GM12801 (cell line): ENCODE measurements around the gene TPST1.

Source experiments
- CTCF ChIP-seq: IDR thresholded peaks from one replicate; pipeline ENCODE4 v1.5.1; 2011; ENCODE audit warnings: control low read depth; ENCODE audit not compliant: insufficient read length; ENCODE audit errors: extremely low read depth

Gene TPST1

GRCh38 chr7:66211429-66211828, 6.3 kb downstream of the TPST1 start:
- TF ChIP-seq CTCF: no peak

- TF ChIP-seq CTCF: no peak
Measured at GRCh38 chr7:66213637-66214036, 8.5 kb downstream of the TPST1 start.

DNA sequence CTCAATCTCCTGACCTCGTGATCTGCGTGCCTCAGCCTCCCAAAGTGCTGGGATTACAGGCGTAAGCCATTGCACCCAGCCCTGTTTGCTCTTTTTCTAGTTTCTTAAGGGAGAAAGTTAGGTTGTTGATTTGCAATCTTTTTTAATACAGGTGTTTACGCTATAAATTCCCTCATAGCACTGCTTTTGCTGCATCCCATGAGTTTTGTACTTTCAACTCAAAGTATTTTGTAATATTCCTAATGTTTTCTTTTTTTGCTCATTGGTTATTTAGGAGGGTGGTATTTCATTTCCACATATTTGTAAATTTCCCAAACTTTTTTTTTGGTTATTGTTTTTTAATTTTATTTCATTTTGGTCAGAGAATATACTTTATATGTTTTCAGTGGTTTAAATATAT, 11.6 kb downstream of the TPST1 start:
- TF ChIP-seq CTCF: no peak

- TF ChIP-seq CTCF: no peak
Measured at GRCh38 chr7:66219805-66220204, 14.7 kb downstream of the TPST1 start.

DNA sequence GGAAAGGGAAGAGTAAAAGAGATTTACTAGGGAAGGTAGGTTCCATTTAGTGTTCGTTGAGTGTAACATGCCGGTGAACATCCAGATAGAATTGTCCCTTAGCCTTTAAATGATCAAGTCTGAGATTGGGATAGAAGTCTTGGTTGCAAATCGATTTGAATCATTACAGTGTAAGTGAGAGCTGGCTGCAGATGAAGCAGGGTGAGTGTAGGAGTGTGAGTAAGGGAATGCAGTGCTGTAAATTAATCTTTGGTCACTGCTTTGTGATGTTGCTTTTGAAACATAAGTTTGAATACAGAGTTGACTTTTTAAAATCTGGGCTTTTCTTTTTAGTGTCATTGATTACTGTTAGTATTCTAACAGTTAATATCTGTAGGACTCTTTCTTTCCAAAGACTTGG, 16.3 kb downstream of the TPST1 start:
- no peak for TF ChIP-seq CTCF

DNA sequence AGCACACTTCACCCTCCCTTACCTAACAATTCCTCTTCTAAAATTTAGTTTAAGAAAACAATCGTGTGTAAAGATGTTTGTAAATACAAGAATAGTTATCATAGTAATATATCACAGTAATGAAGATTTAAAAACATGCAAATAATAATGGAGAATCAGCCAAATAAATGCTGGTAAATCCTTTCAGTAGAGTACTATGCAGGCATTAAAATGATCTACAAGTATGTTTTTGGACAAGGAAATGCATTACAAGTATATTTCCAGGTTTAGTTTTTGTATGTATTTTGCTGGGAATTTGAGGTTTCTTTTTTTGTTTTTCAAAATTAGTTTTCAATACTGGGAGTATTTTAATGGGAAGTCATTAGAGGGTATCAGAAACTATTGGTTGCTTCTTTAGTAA, 22.7 kb downstream of the TPST1 start:
- no peak for TF ChIP-seq CTCF

DNA sequence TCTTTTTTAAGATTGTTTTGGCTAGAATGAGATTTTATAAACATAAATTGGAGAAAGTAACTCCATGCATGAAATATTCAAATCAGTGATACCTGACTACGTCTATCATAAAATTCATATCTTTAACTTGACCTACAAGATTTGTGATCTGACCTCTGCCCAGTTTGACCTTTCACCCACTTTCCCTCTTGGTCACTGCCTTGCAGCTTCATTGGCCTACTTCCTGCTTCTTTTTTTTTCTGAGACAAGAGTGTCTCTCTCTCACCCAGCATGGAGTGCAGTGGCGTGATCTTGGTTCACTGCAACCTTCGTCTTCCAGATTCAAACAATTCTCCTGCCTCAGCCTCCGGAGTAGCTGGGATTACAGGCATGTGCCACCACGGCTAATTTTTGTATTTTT, 28.5 kb downstream of the TPST1 start:
- no peak for TF ChIP-seq CTCF

DNA sequence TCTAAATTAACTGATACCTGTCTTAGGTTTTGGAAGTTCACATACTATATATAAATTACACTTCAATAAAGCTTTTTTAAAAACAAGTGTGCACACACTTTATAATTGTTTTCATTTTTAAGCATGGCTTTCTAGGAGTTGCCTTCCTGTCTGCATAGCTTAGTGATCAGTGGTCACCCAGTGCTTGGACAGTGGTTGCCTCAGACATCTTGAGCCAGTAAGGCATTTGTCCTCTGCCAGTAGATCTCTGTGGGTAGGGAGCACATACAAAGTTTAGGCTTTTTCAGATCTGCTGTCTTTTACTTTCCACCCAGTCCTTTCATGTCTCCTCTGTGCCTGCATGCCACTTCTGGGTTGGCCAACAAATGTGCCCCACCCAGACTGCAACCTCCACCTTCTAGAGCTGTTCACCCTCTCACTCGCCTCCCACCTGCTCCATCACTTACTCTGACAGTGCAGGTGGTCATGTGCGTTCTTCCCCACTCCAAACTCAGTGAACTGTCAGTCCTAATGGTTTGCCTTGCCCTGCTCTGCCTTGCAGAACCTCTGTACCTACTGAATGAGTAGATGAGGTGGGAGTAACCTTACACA, 31.7 kb downstream of the TPST1 start:
- no peak for TF ChIP-seq CTCF
